KMS-11 (cell line): ENCODE data around the gene PRIM1.

Experiments used
- H2AFZ ChIP-seq: fragments of 200-600 bp; sonication (generic); 2 replicates; pipeline ENCODE4 v1.6.1; 2016; ENCODE audit warnings: antibody characterized with exemption, mixed run types, low read depth
- H3K27ac ChIP-seq: fragments of 200-600 bp; sonication (generic); 2 replicates; pipeline ENCODE4 v1.6.1; 2016; ENCODE audit warnings: mild to moderate bottlenecking, mixed run types
- H3K27me3 ChIP-seq: fragments of 200-600 bp; sonication (generic); 2 replicates; pipeline ENCODE4 v1.6.1; 2017; ENCODE audit warnings: mild to moderate bottlenecking, low read depth, mixed run types, moderate library complexity; ENCODE audit not compliant: insufficient read depth
- H3K36me3 ChIP-seq: fragments of 200-600 bp; sonication (generic); 2 replicates; pipeline ENCODE4 v1.6.1; 2017; ENCODE audit warnings: mild to moderate bottlenecking, mixed run types; ENCODE audit not compliant: insufficient read depth
- H3K4me1 ChIP-seq: fragments of 200-600 bp; sonication (generic); 2 replicates; pipeline ENCODE4 v1.6.1; 2016; ENCODE audit warnings: mild to moderate bottlenecking, low read depth, mixed run types; ENCODE audit not compliant: poor library complexity, severe bottlenecking
- H3K4me2 ChIP-seq: fragments of 200-600 bp; sonication (generic); 2 replicates; pipeline ENCODE4 v1.7.0; 2016; ENCODE audit warnings: mild to moderate bottlenecking, mixed run types
- H3K4me3 ChIP-seq: fragments of 200-600 bp; sonication (generic); IDR thresholded peaks from 2 replicates; pipeline ENCODE4 v1.6.1; 2017; ENCODE audit warnings: low read depth, low read length, mixed read lengths; ENCODE audit not compliant: insufficient read depth
- H3K79me2 ChIP-seq: fragments of 200-600 bp; sonication (generic); 2 replicates; pipeline ENCODE4 v1.6.1; 2016; ENCODE audit warnings: low read depth, mixed run types; ENCODE audit not compliant: insufficient read depth
- H3K9ac ChIP-seq: fragments of 200-600 bp; sonication (generic); 2 replicates; pipeline ENCODE4 v1.6.1; 2016; ENCODE audit warnings: mild to moderate bottlenecking, mixed run types
- H4K20me1 ChIP-seq: fragments of 200-600 bp; sonication (generic); 2 replicates; pipeline ENCODE4 v1.6.1; 2016; ENCODE audit warnings: mild to moderate bottlenecking, mixed run types; ENCODE audit not compliant: insufficient read depth
- CTCF ChIP-seq: fragments of 200-600 bp; sonication (generic); conservative IDR thresholded peaks from 2 replicates; pipeline ENCODE4 v1.6.1; 2017; ENCODE audit warnings: low read depth, mild to moderate bottlenecking, antibody characterized with exemption, low read length, moderate library complexity, mixed read lengths

PRIM1 gene

GRCh38 chr12:56684745-56685359, 67.3 kb downstream of the PRIM1 start:
- Histone ChIP-seq H3K36me3 (peaks cover 45% of the 10 kb centered on the region), H3K4me2 (peak overlapping the region; percentile 73), H2AFZ (no peak overlapping the region), H3K27me3 (no peaks in the 10 kb centered on the region), H3K4me3 (no peak overlapping the region), H3K27ac (peak overlapping the region; percentile 98), H3K9ac (peak overlapping the region; percentile 99), H3K79me2 (peaks cover 82% of the 10 kb centered on the region), H4K20me1 (peaks cover 36% of the 10 kb centered on the region), H3K4me1 (peaks cover 51% of the 10 kb centered on the region)
- no peak for TF ChIP-seq CTCF

GRCh38 chr12:56682323-56682722, 69.8 kb downstream of the PRIM1 start:
- Histone ChIP-seq H3K4me3 (no peak overlapping the region), H3K79me2 (peaks cover 100% of the 10 kb centered on the region), H3K27me3 (no peaks in the 10 kb centered on the region), H3K4me1 (peaks cover 75% of the 10 kb centered on the region), H3K4me2 (peak overlapping the region; percentile 73; the same call in 1 of the 2 replicates), H4K20me1 (peaks cover 62% of the 10 kb centered on the region), H3K9ac (no peak overlapping the region; the same call in 1 of the 2 replicates), H2AFZ (no peak overlapping the region), H3K27ac (peak overlapping the region; percentile 98; the same call in 1 of the 2 replicates), H3K36me3 (peaks cover 63% of the 10 kb centered on the region)
- TF ChIP-seq CTCF: no peak
